Transverse colon (tissue), 4 donors: Measurements from ENCODE around the gene BNC1. TPM values are rescaled to one million over a fixed set of nuclear protein-coding genes. Genes with fewer than 3 reads are reported as not detected.
"Not testable (repeated sequence)": the region's sequence is repeated elsewhere in the genome, so short reads cannot be mapped to it uniquely, and the experiment has no call there.

Experiments
- DNase-seq: peaks from one replicate; pipeline ENCODE4 v3.0.0-alpha.2; 2019
- H3K27ac ChIP-seq, 4 donors: fragments of 200-600 bp; sonication (generic); 2 replicates each; pipeline ENCODE4 v1.5.1; 2016 to 2018; ENCODE audit warnings: inconsistent platforms in 4 of 4
- H3K27me3 ChIP-seq: fragments of 200-600 bp; sonication (generic); 2 replicates; pipeline ENCODE4 v1.5.1; 2017; ENCODE audit warnings: inconsistent platforms
- H3K36me3 ChIP-seq, 4 donors: fragments of 200-600 bp; sonication (generic); 2 replicates each; pipeline ENCODE4 v1.5.1; 2017 to 2019; ENCODE audit warnings: inconsistent platforms in 4 of 4
- H3K4me1 ChIP-seq, 4 donors: fragments of 200-600 bp; sonication (generic); 2 replicates each; pipeline ENCODE4 v1.5.1; 2017 to 2020; ENCODE audit warnings: inconsistent platforms in 4 of 4
- H3K4me3 ChIP-seq, 4 donors: fragments of 200-600 bp; sonication (generic); 1 replicate in 1 of 4; 2 replicates in 3 of 4; pipeline versions ENCODE4 v1.5.1 to v1.6.1; 2017 to 2019; ENCODE audit warnings: inconsistent platforms in 4 of 4
- H3K9me3 ChIP-seq, 2 donors: fragments of 200-600 bp; sonication (generic); 2 replicates each; pipeline ENCODE4 v1.5.1; 2017 to 2019; ENCODE audit warnings: inconsistent platforms in 2 of 2
- CTCF ChIP-seq, 5 experiments: fragments of 200-600 bp in 3 of 5; fragments of 450-650 bp in 2 of 5; sonication (generic) in 3 of 5; IDR thresholded peaks; 1 replicate in 2 of 5; 2 replicates in 3 of 5; pipeline ENCODE4 v1.5.1; 2016 to 2017; ENCODE audit warnings: antibody characterized with exemption in 5 of 5, inconsistent platforms in 3 of 5, mild to moderate bottlenecking in 2 of 5, moderate library complexity in 1 of 5
- EP300 ChIP-seq: sonication (generic); formaldehyde crosslinking; IDR thresholded peaks from one replicate; pipeline ENCODE4 v1.6.1; 2017; ENCODE audit warnings: antibody characterized with exemption, low read depth
- POLR2A ChIP-seq: fragments of 450-650 bp; IDR thresholded peaks from one replicate; pipeline ENCODE4 v1.6.1; 2016; ENCODE audit warnings: antibody characterized with exemption, mild to moderate bottlenecking, moderate library complexity
- POLR2AphosphoS5 ChIP-seq, 3 donors: sonication (generic); formaldehyde crosslinking; IDR thresholded peaks; one replicate each; pipeline ENCODE4 v1.6.1; 2016; ENCODE audit warnings: antibody characterized with exemption in 3 of 3
- WGBS, 2 donors: methylation state at CpG; one replicate each; pipeline ENCODE4 v1.1.5; 2018; ENCODE audit warnings: low coverage in 1 of 2; 5-methylcytosine and 5-hydroxymethylcytosine counted together
- in situ Hi-C, 4 donors: fragments of 200-750 bp; cut with MboI; loops; one replicate each; pipeline versions ENCODE4 v1.15.0 to v1.15.1; 2017; ENCODE audit warnings: low sequenced_read_pairs in 3 of 4, low pct_ligation_motif_present in 1 of 4, low pct_unique_long_range_greater_than_20kb in 1 of 4
- intact Hi-C: fragments of 100-400 bp; cut with DNase I; formaldehyde crosslinking; loops from one replicate; pipeline ENCODE4 v1.15.1; 2023; ENCODE audit warnings: low total_unique reads
- total RNA-seq, 4 donors: library from RNA; depleted of rRNA; stranded (reverse); fragments of >200 nt; gene quantifications; one replicate each; pipeline ENCODE4 v1.1.0, GENCODE V29; 2016

BNC1 gene
- total RNA-seq, 4 donors from 2014 or later = not detected

- Histone ChIP-seq H3K9me3 (no peaks in the 10 kb centered on the region), H3K27ac (no peak overlapping the region), H3K36me3 (no peaks in the 10 kb centered on the region), H3K4me3 (no peak overlapping the region), H3K27me3 (no peaks in the 10 kb centered on the region), H3K4me1 (no peaks in the 10 kb centered on the region)
- WGBS, 2 donors = 51 to 85% methylated on average over 2 to 4 of the region's 4 CpGs
- TF ChIP-seq POLR2AphosphoS5 (IDR thresholded peaks at IDR 0.05) = no peak
- in situ Hi-C loops = loop anchor here in 2 of 4 donors (25.0 kb wide), 1 partner anchor 294 kb away; no protein-coding TSS in a partner anchor
- DNase-seq = no peak
- intact Hi-C loops = no loop called here
Observed at GRCh38 chr15:83268147-83268546, 16.3 kb downstream of the BNC1 start.

- no peak for TF ChIP-seq EP300
- no peak for TF ChIP-seq CTCF (IDR thresholded peaks at IDR 0.05)
- no peak for TF ChIP-seq POLR2A
- no peak for TF ChIP-seq POLR2AphosphoS5 (IDR thresholded peaks at IDR 0.05)
- no peak for DNase-seq
- no peaks in the 10 kb centered on the region for H3K27me3 ChIP-seq
- no peaks in the 10 kb centered on the region for H3K9me3 ChIP-seq
- no peak overlapping the region for H3K27ac ChIP-seq
- no peaks in the 10 kb centered on the region for H3K36me3 ChIP-seq
- no peaks in the 10 kb centered on the region for H3K4me1 ChIP-seq
- in situ Hi-C loops (loop anchor here in 2 of 4 donors (25.0 kb wide), 1 partner anchor 300 kb away; no protein-coding TSS in a partner anchor), intact Hi-C loops (no loop called here)
- 63 to 71% methylated on average over 3 to 7 of the region's 7 CpGs for WGBS, 2 donors
- no peak overlapping the region for H3K4me3 ChIP-seq
Observed at GRCh38 chr15:83262594-83263315, 21.7 kb downstream of the BNC1 start.

- 86 to 92% methylated on average over 2 to 6 of the region's 6 CpGs for WGBS, 2 donors
- H3K27me3 ChIP-seq, H3K36me3 ChIP-seq, H3K4me1 ChIP-seq, H3K4me3 ChIP-seq, intact Hi-C loops, H3K27ac ChIP-seq, H3K9me3 ChIP-seq, DNase-seq: not testable (repeated sequence)
- in situ Hi-C loops = loop anchor here in 2 of 4 donors (25.0 kb wide), 1 partner anchor 300 kb away; no protein-coding TSS in a partner anchor
Observed at GRCh38 chr15:83262181-83262580, 22.3 kb downstream of the BNC1 start.

- intact Hi-C loops (loop anchor here (10.0 kb wide), 2 partner anchors 184 to 304 kb away; no protein-coding TSS in a partner anchor), in situ Hi-C loops (loop anchor here in 3 of 4 donors (10.0 to 25.0 kb wide), 2 partner anchors 312 to 314 kb away; no protein-coding TSS in a partner anchor)
- peaks cover 21% of the 10 kb centered on the region for H3K27me3 ChIP-seq
- no peak overlapping the region for H3K4me3 ChIP-seq
- H3K36me3 ChIP-seq = no peaks in the 10 kb centered on the region
- H3K27ac ChIP-seq = no peak overlapping the region
- no peaks in the 10 kb centered on the region for H3K9me3 ChIP-seq
- TF ChIP-seq CTCF (IDR thresholded peaks at IDR 0.05) (no peak), POLR2AphosphoS5 (IDR thresholded peaks at IDR 0.05) (no peak), EP300 (no peak), POLR2A (no peak)
- no peaks in the 10 kb centered on the region for H3K4me1 ChIP-seq
- no peak for DNase-seq
Observed at GRCh38 chr15:83250781-83251180, 33.7 kb downstream of the BNC1 start.

- Histone ChIP-seq H3K4me1 (no peaks in the 10 kb centered on the region), H3K4me3 (no peak overlapping the region), H3K9me3 (no peaks in the 10 kb centered on the region), H3K36me3 (no peaks in the 10 kb centered on the region), H3K27ac (no peak overlapping the region), H3K27me3 (peaks cover 26% of the 10 kb centered on the region)
- TF ChIP-seq POLR2A = no peak
- TF ChIP-seq POLR2AphosphoS5 (IDR thresholded peaks at IDR 0.05) = no peak
- TF ChIP-seq EP300 = no peak
- intact Hi-C loops = no loop called here
- in situ Hi-C loops = loop anchor here in 1 of 4 donors (10.0 kb wide), 1 partner anchor 186 kb away; no protein-coding TSS in a partner anchor
- WGBS, 2 donors = 27 to 38% methylated on average over 2 to 3 of the region's 3 CpGs
- no peak for DNase-seq
Observed at GRCh38 chr15:83249030-83249343, 35.5 kb downstream of the BNC1 start.
